Psoas muscle (tissue), 8 donors: ENCODE data around the gene TWF2. TPM values are rescaled to one million over a fixed set of nuclear protein-coding genes. Genes with fewer than 3 reads are reported as not detected.

Source experiments
- ATAC-seq, 4 donors: fragments of 200-7000 bp; cut with Tn5 transposase; one replicate each; pipeline ENCODE4 v1.9.1; 2020; ENCODE audit warnings: moderate library complexity in 3 of 4, mild to moderate bottlenecking in 2 of 4
- DNase-seq, 2 donors: peaks; one replicate each; pipeline ENCODE4 v3.0.0-alpha.2; 2020
- H3K27ac ChIP-seq: fragments of 200-600 bp; one replicate; pipeline ENCODE4 v1.8.0; 2022
- H3K27me3 ChIP-seq, 3 donors: fragments of 200-600 bp in 1 of 3; one replicate each; pipeline versions ENCODE4 v1.6.1 to v1.8.0; 2013 to 2022; ENCODE audit warnings: low read length in 2 of 3, mild to moderate bottlenecking in 2 of 3, moderate library complexity in 1 of 3; ENCODE audit not compliant: insufficient read depth in 3 of 3
- H3K36me3 ChIP-seq, 2 donors: fragments of 200-600 bp in 1 of 2; one replicate each; pipeline versions ENCODE4 v1.6.1 to v1.8.0; 2013 to 2022; ENCODE audit warnings: low read depth in 1 of 2, mild to moderate bottlenecking in 1 of 2, moderate library complexity in 1 of 2; ENCODE audit not compliant: insufficient read depth in 1 of 2
- H3K4me1 ChIP-seq: fragments of 200-600 bp; one replicate; pipeline ENCODE4 v1.8.0; 2022
- H3K4me3 ChIP-seq: fragments of 200-600 bp; one replicate; pipeline ENCODE4 v1.8.0; 2022; ENCODE audit warnings: mild to moderate bottlenecking
- H3K9me3 ChIP-seq: fragments of 200-600 bp; one replicate; pipeline ENCODE4 v1.8.0; 2022
- CTCF ChIP-seq: fragments of 200-600 bp; IDR thresholded peaks from one replicate; pipeline ENCODE4 v1.8.0; 2022; ENCODE audit warnings: antibody characterized with exemption
- WGBS, 3 donors: extraction: QIAGEN DNeasy Blood & Tissue Kit; methylation state at CpG; one replicate each; pipeline versions ENCODE4 v1.1.6 to v1.1.7; 2013; 5-methylcytosine and 5-hydroxymethylcytosine counted together
- intact Hi-C, 2 donors: fragments of 100-400 bp; cut with DNase I; formaldehyde crosslinking; loops; one replicate each; pipeline versions ENCODE4 v1.11.0 to v1.14.2; 2022
- polyA plus RNA-seq, 3 donors: library from polyadenylated mRNA; stranded (reverse); fragments of 200-250 nt; gene quantifications; one replicate each; pipeline ENCODE4 v1.2.3, GENCODE V29; 2013
- total RNA-seq, 4 donors: library from RNA; stranded (reverse); fragmentation: NEBNext Ultra II Directional in 2 of 4; extraction: Animal tissue kit (Norgen Biotek cat#: 25700) in 2 of 4; gene quantifications; one replicate each; pipeline versions ENCODE4 v1.2.1 to v1.2.4, GENCODE V29; 2021 to 2023
- donor health status: healthy with polysubstance abuse.
- donor health status: DM: no; HTN: no; CAD: no; lungs with moderate emphysema.
- donor health status: Bipolar disorder and iron deficiency.
- donor health status: healthy.
- donor health status: DM: yes; HTN: yes; CAD: no.
- donor health status: DM: no; HTN: no; CAD: no.
- donor health status: DM: no; HTN: no; CAD: no.
- donor health status: DM: yes; HTN: yes; CAD: no.

Gene TWF2
- total and polyA plus RNA-seq, 7 donors = 19.6 to 224 (median 136) TPM

GRCh38 chr3:52246264-52246620, 7.3 kb upstream of the TWF2 start:
- Histone ChIP-seq H3K27ac (peak overlapping the region; percentile 61), H3K9me3 (no peaks in the 10 kb centered on the region), H3K4me3 (peak overlapping the region; percentile 70), H3K4me1 (peaks cover 18% of the 10 kb centered on the region), H3K36me3 (peaks cover 0 to 33% of the 10 kb centered on the region in 2 donors), H3K27me3 (no peaks in the 10 kb centered on the region)
- DNase-seq (no peak), ATAC-seq (peak in 3 of 4 donors; percentile 4 to 15 (median 8))
- no peak for TF ChIP-seq CTCF
- intact Hi-C loops = no loop called here
- 28 to 33% (median 30%) methylated on average over 8 of the region's 8 CpGs for WGBS, 3 donors

GRCh38 chr3:52245322-52246263, 6.6 kb upstream of the TWF2 start, which contains the start of gene PPM1M:
Gene PPM1M, plus strand, starts transcription at chr3:52245759. Its CDS starts 66 bp downstream, at chr3:52245825.
- Histone ChIP-seq H3K9me3 (no peaks in the 10 kb centered on the region), H3K36me3 (peaks cover 0 to 26% of the 10 kb centered on the region in 2 donors), H3K4me1 (peaks cover 16% of the 10 kb centered on the region), H3K27ac (peak within 1 kb of the TSS; percentile 61), H3K27me3 (no peaks in the 10 kb centered on the region), H3K4me3 (peak within 1 kb of the TSS; percentile 70)
- 1 to 3% (median 2%) methylated on average over 68 to 98 of the region's 98 CpGs for WGBS, 3 donors
- ATAC-seq = peak; percentile 20 to 44 (median 32)
- TF ChIP-seq CTCF = no peak
- intact Hi-C loops = no loop called here
- peak; percentile 55 to 74 for DNase-seq

- peak; percentile 30 to 57 for DNase-seq
- intact Hi-C loops = no loop called here
- Histone ChIP-seq H3K9me3 (no peaks in the 10 kb centered on the region), H3K4me1 (peaks cover 21% of the 10 kb centered on the region), H3K27ac (no peak overlapping the region), H3K27me3 (no peaks in the 10 kb centered on the region), H3K36me3 (peaks cover 0 to 10% of the 10 kb centered on the region in 2 donors), H3K4me3 (no peak overlapping the region)
- 79 to 82% (median 80%) methylated on average over 9 of the region's 9 CpGs for WGBS, 3 donors
- no peak for ATAC-seq
- no peak for TF ChIP-seq CTCF
Observed at GRCh38 chr3:52243791-52244628, 5.1 kb upstream of the TWF2 start.

GRCh38 chr3:52242039-52242438, 3.1 kb upstream of the TWF2 start:
- ATAC-seq = no peak
- Histone ChIP-seq H3K4me3 (no peak overlapping the region), H3K27me3 (no peaks in the 10 kb centered on the region), H3K9me3 (no peaks in the 10 kb centered on the region), H3K4me1 (peaks cover 36% of the 10 kb centered on the region), H3K27ac (no peak overlapping the region), H3K36me3 (no peaks in the 10 kb centered on the region)
- no peak for TF ChIP-seq CTCF
- WGBS, 3 donors = 91 to 100% (median 95%) methylated on average over 1 of the region's 1 CpG
- intact Hi-C loops = no loop called here
- no peak for DNase-seq
